Measurements from ENCODE around the gene CLASP1.
"Not testable (repeated sequence)": the region's sequence is repeated elsewhere in the genome, so short reads cannot be mapped to it uniquely, and the experiment has no call there.

CLASP1 gene

GRCh38 chr2:121345101-121345500 is 304.2 kb downstream of the CLASP1 start:
- Mint-ChIP-seq H3K9me3 (no peaks in the 10 kb centered on the region), H3K27ac (no peak overlapping the region), H3K4me3 (no peak overlapping the region), H3K36me3 (peaks cover 100% of the 10 kb centered on the region), H3K4me1 (no peaks in the 10 kb centered on the region)
- DNase-seq (ENCODE audit: low spot score in 2 of 2) (no peak), ATAC-seq (no peak)

- not testable (repeated sequence) for DNase-seq (ENCODE audit: low spot score in 2 of 2); H3K4me1 Mint-ChIP-seq; ATAC-seq; H3K4me3 Mint-ChIP-seq; H3K9me3 Mint-ChIP-seq
- peak overlapping the region; percentile 2 for H3K27ac Mint-ChIP-seq
- H3K36me3 Mint-ChIP-seq = peaks cover 100% of the 10 kb centered on the region
Observed at GRCh38 chr2:121343828-121344399, 305.3 kb downstream of the CLASP1 start.

GRCh38 chr2:121343191-121343590 is 306.1 kb downstream of the CLASP1 start:
- DNase-seq (ENCODE audit: low spot score in 2 of 2) (no peak), ATAC-seq (no peak)
- no peaks in the 10 kb centered on the region for H3K9me3 Mint-ChIP-seq
- H3K36me3 Mint-ChIP-seq = peaks cover 98% of the 10 kb centered on the region
- peak overlapping the region; percentile 2 for H3K27ac Mint-ChIP-seq
- H3K4me1 Mint-ChIP-seq = no peaks in the 10 kb centered on the region
- no peak overlapping the region for H3K4me3 Mint-ChIP-seq

- H3K9me3 Mint-ChIP-seq = no peaks in the 10 kb centered on the region
- no peaks in the 10 kb centered on the region for H3K4me1 Mint-ChIP-seq
- peaks cover 97% of the 10 kb centered on the region for H3K36me3 Mint-ChIP-seq
- DNase-seq (ENCODE audit: low spot score in 2 of 2) (no peak), ATAC-seq (no peak)
- H3K27ac Mint-ChIP-seq = peak overlapping the region; percentile 2
- H3K4me3 Mint-ChIP-seq = no peak overlapping the region
Observed at GRCh38 chr2:121342751-121343150, 306.5 kb downstream of the CLASP1 start.

GRCh38 chr2:121340926-121341325 is 308.3 kb downstream of the CLASP1 start:
- Mint-ChIP-seq H3K36me3 (peaks cover 92% of the 10 kb centered on the region), H3K4me1 (no peaks in the 10 kb centered on the region), H3K4me3 (no peak overlapping the region), H3K9me3 (no peaks in the 10 kb centered on the region), H3K27ac (peak overlapping the region; percentile 81)
- no peak for ATAC-seq
- no peak for DNase-seq (ENCODE audit: low spot score in 2 of 2)

GRCh38 chr2:121338281-121338680 is 311.0 kb downstream of the CLASP1 start:
- H3K9me3 Mint-ChIP-seq = no peaks in the 10 kb centered on the region
- DNase-seq (ENCODE audit: low spot score in 2 of 2) = no peak
- ATAC-seq = no peak
- H3K36me3 Mint-ChIP-seq = peaks cover 66% of the 10 kb centered on the region
- H3K27ac Mint-ChIP-seq = no peak overlapping the region
- H3K4me1 Mint-ChIP-seq = no peaks in the 10 kb centered on the region
- H3K4me3 Mint-ChIP-seq = no peak overlapping the region

- H3K4me1 Mint-ChIP-seq = no peaks in the 10 kb centered on the region
- H3K36me3 Mint-ChIP-seq = peaks cover 50% of the 10 kb centered on the region
- no peaks in the 10 kb centered on the region for H3K9me3 Mint-ChIP-seq
- H3K4me3 Mint-ChIP-seq = no peak overlapping the region
- no peak for DNase-seq (ENCODE audit: low spot score in 2 of 2)
- H3K27ac Mint-ChIP-seq = peak overlapping the region; percentile 67
- no peak for ATAC-seq
Observed at GRCh38 chr2:121336528-121337294, 312.6 kb downstream of the CLASP1 start.

GRCh38 chr2:121335294-121336290 is 313.7 kb downstream of the CLASP1 start:
- no peak for DNase-seq (ENCODE audit: low spot score in 2 of 2)
- H3K9me3 Mint-ChIP-seq = no peaks in the 10 kb centered on the region
- no peaks in the 10 kb centered on the region for H3K4me1 Mint-ChIP-seq
- ATAC-seq = no peak
- H3K36me3 Mint-ChIP-seq = peaks cover 39% of the 10 kb centered on the region
- H3K4me3 Mint-ChIP-seq = no peak overlapping the region
- H3K27ac Mint-ChIP-seq = peak overlapping the region; percentile 67

- H3K4me1 Mint-ChIP-seq = no peaks in the 10 kb centered on the region
Observed at GRCh38 chr2:121334581-121335293, 314.5 kb downstream of the CLASP1 start.

GRCh38 chr2:121333834-121334558 is 315.3 kb downstream of the CLASP1 start:
- Mint-ChIP-seq H3K4me3 (no peak overlapping the region), H3K36me3 (peaks cover 23% of the 10 kb centered on the region), H3K27ac (peak overlapping the region; percentile 32), H3K4me1 (no peaks in the 10 kb centered on the region), H3K9me3 (no peaks in the 10 kb centered on the region)
- ATAC-seq = peak; percentile 63
- DNase-seq (ENCODE audit: low spot score in 2 of 2) = no peak

More at GRCh38 chr2:121334581-121335293, 314.5 kb downstream of the CLASP1 start:
- Mint-ChIP-seq H3K4me3 (no peak overlapping the region), H3K9me3 (no peaks in the 10 kb centered on the region), H3K27ac (peak overlapping the region; percentile 32), H3K36me3 (peaks cover 30% of the 10 kb centered on the region)
- ATAC-seq = peak; percentile 22
- no peak for DNase-seq (ENCODE audit: low spot score in 2 of 2)

GRCh38 chr2:121333231-121333630 is 316.0 kb downstream of the CLASP1 start:
- H3K4me1 Mint-ChIP-seq = no peaks in the 10 kb centered on the region
- H3K9me3 Mint-ChIP-seq = no peaks in the 10 kb centered on the region
- ATAC-seq (no peak), DNase-seq (ENCODE audit: low spot score in 2 of 2) (no peak)
- H3K4me3 Mint-ChIP-seq = no peak overlapping the region
- peak overlapping the region; percentile 32 for H3K27ac Mint-ChIP-seq
- peaks cover 17% of the 10 kb centered on the region for H3K36me3 Mint-ChIP-seq

GRCh38 chr2:121331324-121331723 is 317.9 kb downstream of the CLASP1 start:
- not testable (repeated sequence) for H3K4me1 Mint-ChIP-seq; H3K27ac Mint-ChIP-seq; ATAC-seq; H3K4me3 Mint-ChIP-seq; H3K36me3 Mint-ChIP-seq; DNase-seq (ENCODE audit: low spot score in 2 of 2); H3K9me3 Mint-ChIP-seq

GRCh38 chr2:121330921-121331320 is 318.3 kb downstream of the CLASP1 start:
- DNase-seq (ENCODE audit: low spot score in 2 of 2) (no peak), ATAC-seq (no peak)
- Mint-ChIP-seq H3K27ac (no peak overlapping the region), H3K36me3 (no peaks in the 10 kb centered on the region), H3K4me1 (no peaks in the 10 kb centered on the region), H3K4me3 (no peak overlapping the region), H3K9me3 (no peaks in the 10 kb centered on the region)

GRCh38 chr2:121329786-121330185 is 319.5 kb downstream of the CLASP1 start:
- no peak for DNase-seq (ENCODE audit: low spot score in 2 of 2)
- no peaks in the 10 kb centered on the region for H3K36me3 Mint-ChIP-seq
- H3K4me3 Mint-ChIP-seq = no peak overlapping the region
- H3K27ac Mint-ChIP-seq = no peak overlapping the region
- no peak for ATAC-seq
- no peaks in the 10 kb centered on the region for H3K9me3 Mint-ChIP-seq
- no peaks in the 10 kb centered on the region for H3K4me1 Mint-ChIP-seq

All from stimulated activated effector memory CD8-positive, alpha-beta T cell treated with anti-CD3 and anti-CD28 coated beads, Interleukin-12 subunit alpha, Interleukin-12 subunit beta, amount 100 ng/mL, for 72 hours (primary cell).